ENCODE data around the gene ACER3.

GRCh38 chr11:76880956-76881355, 20.2 kb downstream of the ACER3 start:
- no peak for TF ChIP-seq CTCF (IDR thresholded peaks at IDR 0.05; ENCODE audit: insufficient read depth, low read length)
- no peak for TF ChIP-seq SPI1 (IDR thresholded peaks at IDR 0.05; ENCODE audit: borderline replicate concordance, low read depth)

Measured in HL-60 (cell line).